Measurements from ENCODE around the gene ABR. TPM values are rescaled to one million over a fixed set of nuclear protein-coding genes. Genes with fewer than 3 reads are reported as not detected.

Gene ABR
- total and polyA plus RNA-seq, 2 of the 13 experiments (the other 11 are each of a cell fraction or from before 2014, with no cell fraction given): 12.4 to 40.4 TPM

GRCh38 chr17:1177016-1177700, 2.6 kb downstream of the ABR start:
- no TSS peak for BruUV-seq (replicated peaks)
- H3K79me2 ChIP-seq (ENCODE audit: insufficient read depth, low read length): no peaks in the 10 kb centered on the region
- H3K4me1 ChIP-seq (ENCODE audit: insufficient read depth, low read length): no peaks in the 10 kb centered on the region
- H4K20me1 ChIP-seq (ENCODE audit: insufficient read depth, low read length): no peaks in the 10 kb centered on the region
- peaks cover 15 to 69% of the 10 kb centered on the region in 2 experiments for H3K27me3 ChIP-seq (ENCODE audit: control insufficient read depth in 1 of 2, insufficient read depth in 2 of 2, low read length in 2 of 2)
- no peak overlapping the region for H2AFZ ChIP-seq (ENCODE audit: low read length)
- H3K36me3 ChIP-seq (replicated peaks in 1 of 2; ENCODE audit: control insufficient read depth in 1 of 2, insufficient read depth in 2 of 2, low read length in 2 of 2): no peaks in the 10 kb centered on the region
- DNase-seq (ENCODE audit: low spot score): no peak
- H3K9me3 ChIP-seq (ENCODE audit: low read length): no peaks in the 10 kb centered on the region
- H3K27ac ChIP-seq (ENCODE audit: extremely low read length, insufficient read depth, low read length): no peak overlapping the region
- 13% methylated on average over 4 of the region's 9 CpGs for WGBS (ENCODE audit: low lambda C conversion rate)
- CTCF ChIA-PET (ENCODE audit: low intra/inter-chr PET ratio, low total read pairs): no interaction called here
- TF ChIP-seq, protein P1, sequence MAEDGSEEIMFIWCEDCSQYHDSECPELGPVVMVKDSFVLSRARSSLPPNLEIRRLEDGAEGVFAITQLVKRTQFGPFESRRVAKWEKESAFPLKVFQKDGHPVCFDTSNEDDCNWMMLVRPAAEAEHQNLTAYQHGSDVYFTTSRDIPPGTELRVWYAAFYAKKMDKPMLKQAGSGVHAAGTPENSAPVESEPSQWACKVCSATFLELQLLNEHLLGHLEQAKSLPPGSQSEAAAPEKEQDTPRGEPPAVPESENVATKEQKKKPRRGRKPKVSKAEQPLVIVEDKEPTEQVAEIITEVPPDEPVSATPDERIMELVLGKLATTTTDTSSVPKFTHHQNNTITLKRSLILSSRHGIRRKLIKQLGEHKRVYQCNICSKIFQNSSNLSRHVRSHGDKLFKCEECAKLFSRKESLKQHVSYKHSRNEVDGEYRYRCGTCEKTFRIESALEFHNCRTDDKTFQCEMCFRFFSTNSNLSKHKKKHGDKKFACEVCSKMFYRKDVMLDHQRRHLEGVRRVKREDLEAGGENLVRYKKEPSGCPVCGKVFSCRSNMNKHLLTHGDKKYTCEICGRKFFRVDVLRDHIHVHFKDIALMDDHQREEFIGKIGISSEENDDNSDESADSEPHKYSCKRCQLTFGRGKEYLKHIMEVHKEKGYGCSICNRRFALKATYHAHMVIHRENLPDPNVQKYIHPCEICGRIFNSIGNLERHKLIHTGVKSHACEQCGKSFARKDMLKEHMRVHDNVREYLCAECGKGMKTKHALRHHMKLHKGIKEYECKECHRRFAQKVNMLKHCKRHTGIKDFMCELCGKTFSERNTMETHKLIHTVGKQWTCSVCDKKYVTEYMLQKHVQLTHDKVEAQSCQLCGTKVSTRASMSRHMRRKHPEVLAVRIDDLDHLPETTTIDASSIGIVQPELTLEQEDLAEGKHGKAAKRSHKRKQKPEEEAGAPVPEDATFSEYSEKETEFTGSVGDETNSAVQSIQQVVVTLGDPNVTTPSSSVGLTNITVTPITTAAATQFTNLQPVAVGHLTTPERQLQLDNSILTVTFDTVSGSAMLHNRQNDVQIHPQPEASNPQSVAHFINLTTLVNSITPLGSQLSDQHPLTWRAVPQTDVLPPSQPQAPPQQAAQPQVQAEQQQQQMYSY (CRISPR knock-in tag; IDR thresholded peaks at IDR 0.05): no peak
- TF ChIP-seq HOXA5 (CRISPR knock-in tag; IDR thresholded peaks at IDR 0.05) (no peak), REXO4 (CRISPR knock-in tag; IDR thresholded peaks at IDR 0.05; ENCODE audit: borderline replicate concordance) (no peak), TAF15 (IDR thresholded peaks at IDR 0.05; ENCODE audit: low read depth, low read length, poor library complexity, severe bottlenecking) (no peak), ZNF3 (CRISPR knock-in tag; IDR thresholded peaks at IDR 0.05) (no peak)
- intact Hi-C loops (cut with micrococcal nuclease; ENCODE audit: unreplicated experiment): no loop called here
- FAIRE-seq: no peak
- ATAC-seq: no peak
- H3K4me2 ChIP-seq (ENCODE audit: low read depth, low read length): no peak overlapping the region
- no peak overlapping the region for H3K4me3 ChIP-seq (replicated peaks in 1 of 3; ENCODE audit: insufficient read depth in 1 of 3, low read depth in 2 of 3, low read length in 3 of 3)
- in situ Hi-C loops (cut with HindIII; ENCODE audit: extremely low pct_ligation_motif_present, low pct_unique_long_range_greater_than_20kb): no loop called here
- H3K9ac ChIP-seq (ENCODE audit: insufficient read depth, low read depth, low read length): no peak overlapping the region
- POLR2A ChIA-PET: no interaction called here
